Panc1 (cell line): ENCODE data around the gene ATF6B. TPM values are rescaled to one million over a fixed set of nuclear protein-coding genes. Genes with fewer than 3 reads are reported as not detected.

Experiments
- ATAC-seq: fragments of 200-7000 bp; cut with Tn5 transposase; 2 replicates; pipeline ENCODE4 v1.9.1; 2020; ENCODE audit warnings: mild to moderate bottlenecking, moderate library complexity
- BruUV-seq: library from RNA; stranded (reverse); fragments of 400-500 nt; replicated peaks from 2 replicates; lab custom pipeline; 2021; lab: Mats Ljungman, UMichigan
- CTCF ChIA-PET: fragments of 300-600 bp; sonication (Branson Sonifier 250); formaldehyde crosslinking; loops from one replicate; lab custom pipeline; 2022; ENCODE audit warnings: antibody characterized with exemption; lab: Charles Lee
- POLR2A ChIA-PET: fragments of 300-600 bp; sonication (Branson Sonifier 250); formaldehyde crosslinking; loops from one replicate; lab custom pipeline; 2022; ENCODE audit warnings: antibody characterized with exemption; lab: Charles Lee
- DNase-seq: peaks from one replicate; pipeline ENCODE4 v3.0.0-alpha.2; 2010; ENCODE audit warnings: low read depth, low spot score
- H3K27ac ChIP-seq: 2 replicates; pipeline ENCODE4 v1.5.1; 2011; ENCODE audit warnings: mild to moderate bottlenecking, low read length, inconsistent platforms
- H3K27me3 ChIP-seq: fragments of 200-500 bp; sonication (Bioruptor generic); 2 replicates; pipeline ENCODE4 v1.6.0; 2014; ENCODE audit warnings: low read length, inconsistent platforms; ENCODE audit not compliant: control insufficient read depth, insufficient read depth
- H3K36me3 ChIP-seq: fragments of 200-500 bp; sonication (Bioruptor generic); 2 replicates; pipeline ENCODE4 v1.5.1; 2014; ENCODE audit warnings: inconsistent platforms, mild to moderate bottlenecking, low read length, moderate library complexity; ENCODE audit not compliant: control insufficient read depth, insufficient read depth
- H3K4me1 ChIP-seq: 2 replicates; pipeline ENCODE4 v1.5.1; 2011; ENCODE audit warnings: inconsistent platforms, mild to moderate bottlenecking, low read length, moderate library complexity; ENCODE audit not compliant: control insufficient read depth, insufficient read depth
- H3K4me3 ChIP-seq, 2 experiments: 2 replicates each; pipeline ENCODE4 v1.5.1; 2011 to 2012; ENCODE audit warnings: low read depth in 2 of 2, low read length in 2 of 2, mild to moderate bottlenecking in 2 of 2, inconsistent platforms in 1 of 2, moderate library complexity in 1 of 2
- H3K9me3 ChIP-seq: fragments of 200-500 bp; sonication (Bioruptor generic); 2 replicates; pipeline ENCODE4 v1.5.1; 2014; ENCODE audit warnings: low read depth, mild to moderate bottlenecking, inconsistent platforms, low read length, moderate library complexity; ENCODE audit not compliant: control insufficient read depth, insufficient read depth
- CTCF ChIP-seq: fragments of 450-650 bp; IDR thresholded peaks from 2 replicates; pipeline ENCODE4 v1.5.1; 2017; ENCODE audit warnings: mild to moderate bottlenecking
- POLR2AphosphoS5 ChIP-seq: IDR thresholded peaks from 2 replicates; pipeline ENCODE4 v1.6.1; 2012; ENCODE audit warnings: mild to moderate bottlenecking, low read depth, low read length, moderate library complexity
- REST ChIP-seq, 2 experiments: IDR thresholded peaks; 2 replicates each; pipeline ENCODE4 v1.6.1; 2011 to 2012; ENCODE audit warnings: low read depth in 2 of 2, control low read depth in 1 of 2, low read length in 1 of 2, mild to moderate bottlenecking in 1 of 2, moderate library complexity in 1 of 2; ENCODE audit not compliant: insufficient read depth in 1 of 2
- SIN3A ChIP-seq: IDR thresholded peaks from 2 replicates; pipeline ENCODE4 v1.6.1; 2012; ENCODE audit warnings: low read depth, mild to moderate bottlenecking, low read length, moderate library complexity, borderline replicate concordance; ENCODE audit not compliant: insufficient read depth
- TCF7L2 ChIP-seq: IDR thresholded peaks from 2 replicates; pipeline ENCODE4 v1.6.1; 2011; ENCODE audit warnings: mild to moderate bottlenecking, low read depth, low read length, inconsistent platforms
- in situ Hi-C: cut with HindIII; loops from 2 replicates; pipeline ENCODE4 v1.10.0; 2016; ENCODE audit warnings: low sequenced_read_pairs, low pct_unique_long_range_greater_than_20kb
- intact Hi-C: fragments of 100-400 bp; cut with micrococcal nuclease; formaldehyde crosslinking; loops from one replicate; pipeline ENCODE4 v1.10.0; 2022; ENCODE audit not compliant: unreplicated experiment
- total RNA-seq: library from RNA; stranded (reverse); gene quantifications from one replicate; pipeline ENCODE4 v1.2.1, GENCODE V29; 2021; ENCODE audit not compliant: unreplicated experiment

The ATF6B gene
- total RNA-seq, 1 experiment from 2014 or later = 127 TPM

- ChIA-PET POLR2A (no interaction called here), CTCF (no interaction called here)
- no peak overlapping the region for H3K27ac ChIP-seq
- peaks cover 3% of the 10 kb centered on the region; the same call in 1 of the 2 replicates for H3K4me1 ChIP-seq
- no peaks in the 10 kb centered on the region for H3K9me3 ChIP-seq
- intact Hi-C loops (loop anchor here (10.0 kb wide), 1 partner anchor 77 kb away; the partner anchor contains the start of genes GPSM3 and PBX2), in situ Hi-C loops (no loop called here)
- BruUV-seq = no TSS peak
- peaks cover 2% of the 10 kb centered on the region; the same call in 1 of the 2 replicates for H3K36me3 ChIP-seq
- no peak for DNase-seq
- ATAC-seq = no peak
- H3K4me3 ChIP-seq = no peak overlapping the region
- H3K27me3 ChIP-seq = no peaks in the 10 kb centered on the region
- TF ChIP-seq SIN3A (no peak), POLR2AphosphoS5 (no peak), CTCF (no peak), TCF7L2 (no peak), REST (IDR thresholded peaks at IDR 0.05; ENCODE audit: insufficient read depth in 1 of 2, low read depth in 2 of 2, low read length in 1 of 2) (no peak)
These were observed 10.6 kb downstream of the ATF6B start for GRCh38 chr6:32117461-32117860.

GRCh38 chr6:32116674-32117073, 11.4 kb downstream of the ATF6B start:
- ATAC-seq = no peak
- peaks cover 3% of the 10 kb centered on the region; the same call in 1 of the 2 replicates for H3K4me1 ChIP-seq
- TF ChIP-seq REST (IDR thresholded peaks at IDR 0.05; ENCODE audit: insufficient read depth in 1 of 2, low read depth in 2 of 2, low read length in 1 of 2) (no peak), CTCF (peak; percentile 66; the same call in 1 of the 2 replicates), SIN3A (no peak), POLR2AphosphoS5 (no peak), TCF7L2 (no peak)
- H3K36me3 ChIP-seq = peaks cover 2% of the 10 kb centered on the region; the same call in 1 of the 2 replicates
- ChIA-PET CTCF (interaction anchor here (0.5 kb wide), 1 partner anchor 45 kb away, joined by 10 read pairs; no protein-coding TSS in a partner anchor), POLR2A (no interaction called here)
- H3K27ac ChIP-seq = no peak overlapping the region
- H3K9me3 ChIP-seq = no peaks in the 10 kb centered on the region
- H3K4me3 ChIP-seq = no peak overlapping the region
- in situ Hi-C loops (no loop called here), intact Hi-C loops (loop anchor here (10.0 kb wide), 1 partner anchor 78 kb away; the partner anchor contains the start of genes GPSM3 and PBX2)
- no peak for DNase-seq
- H3K27me3 ChIP-seq = no peaks in the 10 kb centered on the region
- BruUV-seq = no TSS peak
